Liver (tissue), 3 donors: ENCODE data around the gene CLCNKB.
"Not testable (repeated sequence)": the region's sequence is repeated elsewhere in the genome, so short reads cannot be mapped to it uniquely, and the experiment has no call there.

Experiments
- EGR1 ChIP-seq, 2 donors: IDR thresholded peaks; 2 replicates each; pipeline ENCODE4 v1.6.1; 2016 to 2018; ENCODE audit warnings: antibody characterized with exemption in 2 of 2, low read depth in 2 of 2
- GABPA ChIP-seq, 2 donors: IDR thresholded peaks in 1 of 2; conservative IDR thresholded peaks in 1 of 2; 2 replicates each; pipeline ENCODE4 v1.6.1; 2016; ENCODE audit warnings: antibody characterized with exemption in 2 of 2, mild to moderate bottlenecking in 1 of 2, moderate library complexity in 1 of 2
- JUND ChIP-seq, 2 donors: IDR thresholded peaks; 2 replicates each; pipeline ENCODE4 v1.6.1; 2016; ENCODE audit warnings: antibody characterized with exemption in 2 of 2
- RAD21 ChIP-seq, 2 donors: IDR thresholded peaks; 2 replicates each; pipeline ENCODE4 v1.6.1; 2016; ENCODE audit warnings: antibody characterized with exemption in 2 of 2, mild to moderate bottlenecking in 2 of 2
- RXRA ChIP-seq, 2 donors: IDR thresholded peaks; 2 replicates each; pipeline ENCODE4 v1.6.1; 2017 to 2018; ENCODE audit warnings: antibody characterized with exemption in 2 of 2, mild to moderate bottlenecking in 1 of 2
- SP1 ChIP-seq: IDR thresholded peaks from 2 replicates; pipeline ENCODE4 v1.6.1; 2018; ENCODE audit warnings: antibody characterized with exemption, mild to moderate bottlenecking
- TAF1 ChIP-seq: conservative IDR thresholded peaks from 2 replicates; pipeline ENCODE4 v1.6.1; 2016; ENCODE audit warnings: antibody characterized with exemption, mild to moderate bottlenecking
- YY1 ChIP-seq: IDR thresholded peaks from 2 replicates; pipeline ENCODE4 v1.6.1; 2016; ENCODE audit warnings: antibody characterized with exemption, mild to moderate bottlenecking
- TF ChIP-seq, protein P1 (sequence below): fragments of 150-350 bp; IDR thresholded peaks from 2 replicates; pipeline ENCODE4 v1.5.1; 2017; ENCODE audit warnings: improper control_type of control experiment, low read depth, low read length; ENCODE audit not compliant: missing input control
- TF ChIP-seq, protein P2 (sequence below): IDR thresholded peaks from 2 replicates; pipeline ENCODE4 v1.6.1; 2016; ENCODE audit warnings: antibody characterized with exemption
- TF ChIP-seq, protein P3 (sequence below): IDR thresholded peaks from 2 replicates; pipeline ENCODE4 v1.6.1; 2016; ENCODE audit warnings: antibody characterized with exemption
- TF ChIP-seq, protein P4 (sequence below): IDR thresholded peaks from 2 replicates; pipeline ENCODE4 v1.6.1; 2016; ENCODE audit warnings: antibody characterized with exemption, mild to moderate bottlenecking
- donor health status: healthy.
- donor health status: healthy.

DNA sequence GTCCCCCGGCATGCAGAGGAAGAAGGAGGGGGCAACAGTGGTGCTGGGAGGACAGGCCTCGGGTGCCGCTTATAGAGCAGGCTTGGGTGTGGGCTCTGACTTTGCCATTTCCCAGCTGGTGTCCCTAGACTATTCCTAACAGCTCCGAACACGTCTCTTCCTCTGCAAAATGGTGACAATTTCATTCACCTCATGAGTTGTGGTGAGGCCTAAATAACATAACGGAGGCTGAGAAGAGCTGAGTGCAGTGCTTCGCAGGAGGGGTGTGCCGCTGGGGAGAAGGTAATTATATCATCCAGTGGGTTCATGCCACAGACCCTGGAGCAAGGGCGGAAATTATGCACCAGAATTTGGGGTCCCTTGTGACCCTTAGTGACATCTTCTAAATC, 19.1 kb downstream of the CLCNKB start:
- TF ChIP-seq, protein P1, sequence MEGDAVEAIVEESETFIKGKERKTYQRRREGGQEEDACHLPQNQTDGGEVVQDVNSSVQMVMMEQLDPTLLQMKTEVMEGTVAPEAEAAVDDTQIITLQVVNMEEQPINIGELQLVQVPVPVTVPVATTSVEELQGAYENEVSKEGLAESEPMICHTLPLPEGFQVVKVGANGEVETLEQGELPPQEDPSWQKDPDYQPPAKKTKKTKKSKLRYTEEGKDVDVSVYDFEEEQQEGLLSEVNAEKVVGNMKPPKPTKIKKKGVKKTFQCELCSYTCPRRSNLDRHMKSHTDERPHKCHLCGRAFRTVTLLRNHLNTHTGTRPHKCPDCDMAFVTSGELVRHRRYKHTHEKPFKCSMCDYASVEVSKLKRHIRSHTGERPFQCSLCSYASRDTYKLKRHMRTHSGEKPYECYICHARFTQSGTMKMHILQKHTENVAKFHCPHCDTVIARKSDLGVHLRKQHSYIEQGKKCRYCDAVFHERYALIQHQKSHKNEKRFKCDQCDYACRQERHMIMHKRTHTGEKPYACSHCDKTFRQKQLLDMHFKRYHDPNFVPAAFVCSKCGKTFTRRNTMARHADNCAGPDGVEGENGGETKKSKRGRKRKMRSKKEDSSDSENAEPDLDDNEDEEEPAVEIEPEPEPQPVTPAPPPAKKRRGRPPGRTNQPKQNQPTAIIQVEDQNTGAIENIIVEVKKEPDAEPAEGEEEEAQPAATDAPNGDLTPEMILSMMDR: not testable (repeated sequence)
- TF ChIP-seq, protein P2, sequence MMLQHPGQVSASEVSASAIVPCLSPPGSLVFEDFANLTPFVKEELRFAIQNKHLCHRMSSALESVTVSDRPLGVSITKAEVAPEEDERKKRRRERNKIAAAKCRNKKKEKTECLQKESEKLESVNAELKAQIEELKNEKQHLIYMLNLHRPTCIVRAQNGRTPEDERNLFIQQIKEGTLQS: not testable (repeated sequence)
- TF ChIP-seq RAD21 (IDR thresholded peaks at IDR 0.05); SP1; EGR1 (IDR thresholded peaks at IDR 0.05; ENCODE audit: low read depth in 2 of 2); GABPA (IDR thresholded peaks at IDR 0.05 in 1 of 2, conservative IDR thresholded peaks at IDR 0.05 in 1 of 2); TAF1; YY1; RXRA (IDR thresholded peaks at IDR 0.05); JUND (IDR thresholded peaks at IDR 0.05): not testable (repeated sequence)
- TF ChIP-seq, protein P3, sequence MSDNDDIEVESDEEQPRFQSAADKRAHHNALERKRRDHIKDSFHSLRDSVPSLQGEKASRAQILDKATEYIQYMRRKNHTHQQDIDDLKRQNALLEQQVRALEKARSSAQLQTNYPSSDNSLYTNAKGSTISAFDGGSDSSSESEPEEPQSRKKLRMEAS: not testable (repeated sequence)
- TF ChIP-seq, protein P4, sequence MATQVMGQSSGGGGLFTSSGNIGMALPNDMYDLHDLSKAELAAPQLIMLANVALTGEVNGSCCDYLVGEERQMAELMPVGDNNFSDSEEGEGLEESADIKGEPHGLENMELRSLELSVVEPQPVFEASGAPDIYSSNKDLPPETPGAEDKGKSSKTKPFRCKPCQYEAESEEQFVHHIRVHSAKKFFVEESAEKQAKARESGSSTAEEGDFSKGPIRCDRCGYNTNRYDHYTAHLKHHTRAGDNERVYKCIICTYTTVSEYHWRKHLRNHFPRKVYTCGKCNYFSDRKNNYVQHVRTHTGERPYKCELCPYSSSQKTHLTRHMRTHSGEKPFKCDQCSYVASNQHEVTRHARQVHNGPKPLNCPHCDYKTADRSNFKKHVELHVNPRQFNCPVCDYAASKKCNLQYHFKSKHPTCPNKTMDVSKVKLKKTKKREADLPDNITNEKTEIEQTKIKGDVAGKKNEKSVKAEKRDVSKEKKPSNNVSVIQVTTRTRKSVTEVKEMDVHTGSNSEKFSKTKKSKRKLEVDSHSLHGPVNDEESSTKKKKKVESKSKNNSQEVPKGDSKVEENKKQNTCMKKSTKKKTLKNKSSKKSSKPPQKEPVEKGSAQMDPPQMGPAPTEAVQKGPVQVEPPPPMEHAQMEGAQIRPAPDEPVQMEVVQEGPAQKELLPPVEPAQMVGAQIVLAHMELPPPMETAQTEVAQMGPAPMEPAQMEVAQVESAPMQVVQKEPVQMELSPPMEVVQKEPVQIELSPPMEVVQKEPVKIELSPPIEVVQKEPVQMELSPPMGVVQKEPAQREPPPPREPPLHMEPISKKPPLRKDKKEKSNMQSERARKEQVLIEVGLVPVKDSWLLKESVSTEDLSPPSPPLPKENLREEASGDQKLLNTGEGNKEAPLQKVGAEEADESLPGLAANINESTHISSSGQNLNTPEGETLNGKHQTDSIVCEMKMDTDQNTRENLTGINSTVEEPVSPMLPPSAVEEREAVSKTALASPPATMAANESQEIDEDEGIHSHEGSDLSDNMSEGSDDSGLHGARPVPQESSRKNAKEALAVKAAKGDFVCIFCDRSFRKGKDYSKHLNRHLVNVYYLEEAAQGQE: not testable (repeated sequence)
